GM21381 (cell line): ENCODE data around the gene SALL1.

Experiments
- ATAC-seq: cut with Tn5 transposase; IDR thresholded peaks from one replicate; pipeline ENCODE4 v1.9.1; 2021; ENCODE audit warnings: mild to moderate bottlenecking, moderate library complexity; ENCODE audit not compliant: unreplicated experiment

SALL1 gene

DNA sequence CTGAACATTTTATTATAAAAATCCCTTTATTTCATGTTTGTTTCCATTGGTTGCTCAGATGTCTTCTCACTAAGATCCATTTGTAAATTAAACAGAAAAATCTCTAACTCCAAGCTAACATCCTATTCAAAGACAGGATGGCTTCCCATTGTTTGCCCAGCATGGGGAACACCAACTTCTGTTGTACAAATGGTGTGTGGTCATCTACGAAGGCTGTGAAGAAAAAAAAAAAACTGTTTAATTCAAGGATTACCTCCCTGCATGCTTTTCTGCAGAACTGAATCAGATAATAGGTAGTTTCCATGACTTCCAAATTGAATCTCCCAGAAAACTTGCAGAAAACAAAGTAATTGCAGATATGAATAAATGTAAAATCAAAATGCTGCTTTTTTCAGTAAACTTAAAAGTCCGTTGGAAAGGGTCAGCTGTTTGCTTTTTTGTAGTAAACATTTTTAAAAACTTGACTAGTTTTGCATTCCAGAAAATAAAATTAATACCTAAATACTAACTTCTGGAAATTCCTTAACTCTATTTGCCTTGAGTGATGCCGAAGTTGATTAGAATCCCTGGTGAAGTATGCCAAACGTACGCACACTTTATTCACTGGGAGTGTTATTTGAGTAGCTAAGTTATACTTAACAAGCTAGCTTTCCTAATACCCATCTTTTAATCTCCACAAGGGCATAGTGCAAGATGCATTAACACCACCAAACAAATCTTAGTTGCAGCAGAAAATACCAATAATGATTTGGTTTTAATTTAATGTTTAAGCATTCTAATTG lies 7.7 kb downstream of the SALL1 start:
- ATAC-seq, result no peak

DNA sequence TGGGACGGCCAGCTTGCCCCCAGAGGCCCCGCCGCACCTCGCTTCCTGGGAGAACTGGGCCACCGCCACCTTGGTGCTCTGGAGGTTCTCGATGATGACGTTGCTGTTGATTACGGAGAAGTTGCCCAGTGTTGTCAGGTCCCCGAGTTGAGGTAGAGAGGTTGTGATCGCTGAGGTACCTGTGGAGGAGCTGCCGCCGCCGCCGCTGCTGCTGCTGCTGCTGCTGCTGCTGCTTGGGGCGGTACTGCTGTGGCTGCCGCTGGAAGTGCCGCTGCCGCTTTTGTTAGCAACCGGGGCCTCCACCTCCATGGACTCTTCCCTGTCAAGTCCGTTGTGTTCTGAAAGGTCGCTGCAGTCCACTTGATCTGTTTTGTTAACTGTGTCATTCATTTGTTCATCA lies 9.5 kb downstream of the SALL1 start:
- ATAC-seq, result no peak

GRCh38 chr16:51141106-51141505 lies 10.0 kb downstream of the SALL1 start:
- no peak for ATAC-seq

DNA sequence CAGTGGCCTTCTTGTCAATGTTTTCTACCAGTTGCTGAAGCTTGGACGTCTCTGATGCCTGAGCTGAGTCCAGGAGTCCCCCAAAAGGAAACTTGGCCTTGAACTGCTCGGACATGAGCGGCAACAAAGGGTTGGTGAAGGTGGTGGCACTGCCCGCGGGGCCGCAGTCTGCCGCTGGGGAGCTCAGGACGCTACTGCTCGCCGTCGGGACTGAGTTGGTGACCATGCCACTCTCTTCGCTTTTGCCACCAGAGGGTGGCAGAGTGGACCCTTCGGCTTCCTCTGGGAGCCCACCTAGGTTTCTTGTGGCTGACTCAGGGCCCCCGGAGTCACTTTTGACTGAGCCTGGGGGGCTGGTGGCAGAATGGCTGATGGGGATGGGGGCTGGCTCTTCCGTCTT lies 11.0 kb downstream of the SALL1 start:
- no peak for ATAC-seq

- no peak for ATAC-seq
Observed at GRCh38 chr16:51139568-51139967, 11.5 kb downstream of the SALL1 start.

DNA sequence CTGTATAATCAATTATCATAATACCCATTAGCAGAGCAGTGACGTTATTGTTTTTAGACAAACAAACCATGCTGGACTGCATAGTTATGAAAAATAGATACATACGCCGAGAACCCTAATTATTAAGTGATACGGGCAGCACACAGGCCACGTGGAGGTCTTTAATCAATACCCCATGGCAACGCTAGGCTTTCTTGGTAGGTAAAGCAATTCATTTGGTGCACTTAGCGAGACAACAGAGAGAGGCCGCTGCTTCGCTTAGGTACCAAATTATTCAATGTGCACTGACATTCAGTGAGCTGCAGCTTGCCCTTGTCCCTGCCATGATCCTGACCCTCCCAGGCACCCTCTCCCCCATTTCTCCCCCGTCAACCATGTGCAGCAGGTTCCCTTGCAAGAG lies 12.9 kb downstream of the SALL1 start:
- ATAC-seq, result no peak

GRCh38 chr16:51137097-51137496 lies 14.0 kb downstream of the SALL1 start:
- no peak for ATAC-seq

- ATAC-seq, result no peak
Observed at GRCh38 chr16:51134876-51135275, 16.2 kb downstream of the SALL1 start.

DNA sequence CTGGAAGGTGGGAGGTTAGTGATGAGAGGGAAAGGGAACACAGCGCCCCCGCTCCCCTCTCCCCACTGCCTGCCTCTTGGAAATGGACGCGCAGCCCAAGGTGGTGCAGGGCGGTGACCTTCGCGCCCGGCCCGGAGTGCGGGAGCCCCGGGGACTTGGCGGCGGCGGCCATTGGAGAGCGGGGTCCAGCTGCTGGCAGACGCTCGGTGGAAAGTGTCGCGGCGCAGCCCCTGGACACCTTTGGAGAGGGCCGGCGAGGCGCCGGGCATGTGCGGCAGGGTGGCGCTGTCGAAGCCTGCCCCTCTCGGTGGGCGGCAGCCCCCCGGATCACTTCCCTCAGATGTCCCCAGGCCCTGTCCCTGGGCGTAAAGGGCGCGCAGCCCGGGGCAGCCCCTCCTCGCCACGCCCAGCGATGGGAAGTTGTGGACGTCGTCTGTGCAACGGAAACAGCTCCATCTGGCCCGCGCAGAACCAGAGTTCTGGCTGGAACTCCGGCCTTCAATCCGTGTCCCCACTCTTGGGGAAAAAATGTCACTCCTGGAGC lies 16.7 kb downstream of the SALL1 start:
- no peak for ATAC-seq

DNA sequence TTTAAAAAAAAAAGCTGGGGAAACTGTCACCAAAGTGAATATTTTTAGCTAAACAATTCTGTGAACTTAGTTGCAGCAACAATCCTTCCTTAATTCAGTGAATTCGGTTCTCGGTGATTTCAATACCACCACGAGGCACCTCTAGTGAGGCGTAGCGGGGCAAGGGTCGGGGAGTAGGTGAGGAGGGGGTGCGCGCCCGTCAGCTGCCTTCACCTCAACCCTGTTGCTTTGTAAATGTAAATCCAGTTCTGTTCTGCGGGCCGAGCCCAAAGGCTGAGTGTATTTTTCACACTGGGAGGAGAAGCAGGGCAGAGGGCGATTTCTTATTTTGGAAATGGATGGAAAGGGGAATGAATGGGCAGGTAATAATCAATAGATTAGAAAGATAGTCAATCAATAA lies 17.4 kb downstream of the SALL1 start:
- no peak for ATAC-seq

DNA sequence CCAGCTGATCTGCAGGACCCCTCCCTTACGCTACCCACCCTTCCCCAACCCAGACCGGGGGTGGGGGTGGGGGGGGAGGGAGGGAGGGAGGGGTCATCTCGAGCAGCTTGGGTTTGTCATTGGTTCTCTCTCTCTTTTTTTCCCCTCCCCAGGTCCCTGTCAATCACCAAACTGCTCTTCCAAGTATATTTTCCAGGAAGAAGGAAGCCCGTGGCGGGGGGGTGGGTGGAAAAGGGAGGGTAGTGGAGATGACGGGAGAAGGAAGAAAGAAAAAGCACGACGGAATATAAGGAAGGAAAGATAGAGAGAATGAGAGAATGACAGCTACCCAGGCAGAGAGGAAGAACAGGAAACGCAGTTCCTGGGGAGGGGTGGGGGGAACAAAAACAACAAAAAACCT lies 17.9 kb downstream of the SALL1 start:
- no peak for ATAC-seq

- ATAC-seq, result no peak
Observed at GRCh38 chr16:51132490-51133115, 18.5 kb downstream of the SALL1 start.

- ATAC-seq, result no peak
Observed at GRCh38 chr16:51131619-51132018, 19.5 kb downstream of the SALL1 start.

GRCh38 chr16:51129105-51129504 lies 22.0 kb downstream of the SALL1 start:
- ATAC-seq, result no peak

GRCh38 chr16:51125992-51126391 lies 25.1 kb downstream of the SALL1 start:
- ATAC-seq, result no peak

GRCh38 chr16:51124896-51125295 lies 26.2 kb downstream of the SALL1 start:
- no peak for ATAC-seq

DNA sequence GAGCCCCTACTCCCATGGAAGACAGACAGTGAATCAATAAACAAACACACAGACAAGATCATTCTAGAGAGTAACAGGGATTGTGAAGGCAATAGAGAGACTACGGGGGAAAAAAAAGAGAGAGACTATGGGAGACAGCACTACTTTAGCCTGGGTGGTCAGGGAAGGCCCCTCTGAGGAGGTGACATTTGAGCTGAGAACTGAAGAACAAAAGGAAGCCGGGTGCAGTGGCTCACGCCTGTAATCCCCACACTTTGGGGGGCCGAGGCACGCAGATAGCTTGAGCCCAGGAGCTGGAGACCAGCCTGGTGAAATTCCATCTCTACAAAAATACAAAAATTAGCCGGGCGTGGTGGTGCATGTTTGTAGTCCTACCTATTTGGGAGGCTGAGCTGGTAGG lies 29.2 kb downstream of the SALL1 start:
- ATAC-seq, result no peak

DNA sequence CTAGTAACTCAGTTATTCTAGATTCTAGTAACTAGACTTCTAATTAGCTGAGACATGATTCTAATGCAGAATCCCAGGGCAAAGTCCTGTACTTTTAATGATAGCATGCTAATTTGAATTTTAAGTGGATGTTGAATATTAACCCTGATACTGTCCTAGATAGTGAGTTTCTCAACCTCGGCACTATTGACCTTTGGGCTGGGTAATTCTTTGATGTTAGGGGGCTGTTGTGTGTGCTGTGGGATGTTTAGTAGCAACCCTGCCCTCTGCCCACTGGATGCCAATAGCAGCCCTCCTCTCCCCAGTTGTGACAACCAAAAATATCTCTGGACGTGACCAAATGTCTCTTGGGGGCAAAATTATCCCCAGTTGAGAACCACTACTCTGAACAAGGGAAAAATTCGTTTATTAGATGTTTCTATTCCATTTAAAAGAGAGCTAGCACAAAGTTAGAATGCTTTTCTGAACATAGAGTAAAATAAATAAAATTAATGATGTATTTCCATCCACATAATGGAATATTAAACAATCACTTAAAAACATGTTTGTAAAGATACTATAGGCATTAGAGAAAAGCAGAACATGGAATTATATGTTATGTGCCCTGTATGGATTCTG lies 30.2 kb downstream of the SALL1 start:
- no peak for ATAC-seq

- no peak for ATAC-seq
Observed at GRCh38 chr16:51119973-51120729, 30.9 kb downstream of the SALL1 start.

DNA sequence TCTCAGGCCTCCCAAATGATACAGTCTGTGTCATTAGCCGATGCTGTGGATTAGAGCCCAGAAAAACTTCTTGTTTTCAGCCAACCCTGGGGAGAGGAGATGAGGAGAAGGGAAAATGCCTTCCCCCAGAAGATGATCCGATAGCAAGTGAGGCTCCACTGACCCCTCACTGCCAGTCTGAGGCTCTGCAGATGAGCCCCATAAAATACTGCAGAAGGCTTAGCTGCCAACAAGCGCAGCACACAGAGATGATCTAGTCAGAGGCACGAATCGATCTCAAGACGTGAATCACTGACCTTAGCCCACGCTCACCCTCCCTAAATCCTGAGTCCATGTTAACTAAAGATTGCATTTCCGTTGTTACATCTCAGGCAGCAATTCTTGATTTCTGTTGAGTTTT lies 31.5 kb downstream of the SALL1 start:
- no peak for ATAC-seq

GRCh38 chr16:51116353-51116752 lies 34.7 kb downstream of the SALL1 start:
- no peak for ATAC-seq
